ENCODE measurements around the gene DNAL4. TPM values are rescaled to one million over a fixed set of nuclear protein-coding genes. Genes with fewer than 3 reads are reported as not detected.
A peak's percentile ranks its signal among the peaks of the same experiment; 100 is the strongest.

Gene DNAL4
- total and polyA plus RNA-seq, 2 donors (not counting 1 experiment from before 2014, with no cell fraction given) = 9.9 to 10.3 TPM

GRCh38 chr22:38760477-38761201 lies 33.3 kb downstream of the DNAL4 start:
- peaks cover 4% of the 10 kb centered on the region for H3K79me2 ChIP-seq (ENCODE audit: control insufficient read depth, insufficient read depth, low read length)
- 83% methylated on average over 7 of the region's 12 CpGs for WGBS (ENCODE audit: insufficient coverage)
- no peaks in the 10 kb centered on the region for H3K36me3 ChIP-seq (replicated peaks in 1 of 2; ENCODE audit: control extremely low read depth in 1 of 2, control insufficient read depth in 1 of 2, extremely low read depth in 1 of 2, insufficient read depth in 2 of 2, low read length in 1 of 2)
- H3K4me2 ChIP-seq (replicated peaks; ENCODE audit: low read depth, low read length, poor library complexity, severe bottlenecking) = peak overlapping the region; percentile 54
- no peaks in the 10 kb centered on the region for H3K9me3 ChIP-seq (ENCODE audit: control extremely low read depth in 1 of 3, control insufficient read depth in 2 of 3, insufficient read depth in 1 of 3, low read length in 2 of 3)
- ChIA-PET POLR2A (interaction anchor here (1.4 kb wide), 2 partner anchors 10 to 14 kb away, joined by 4 read pairs; no protein-coding TSS in a partner anchor), CTCF (interaction anchor here (1.2 to 1.4 kb wide), 2 partner anchors 8 to 25 kb away, joined by 3 to 4 read pairs; no protein-coding TSS in a partner anchor)
- no peak overlapping the region for H2AFZ ChIP-seq (ENCODE audit: insufficient read depth, low read depth, low read length, poor library complexity, severe bottlenecking)
- H4K20me1 ChIP-seq (ENCODE audit: control insufficient read depth, insufficient read depth, low read length, poor library complexity, severe bottlenecking) = no peaks in the 10 kb centered on the region
- H3K9ac ChIP-seq (ENCODE audit: low read length) = peak overlapping the region; percentile 18
- peak; percentile 27 for DNase-seq
- peaks cover 39 to 54% of the 10 kb centered on the region in 2 donors for H3K4me1 ChIP-seq (ENCODE audit: control insufficient read depth in 2 of 2, insufficient read depth in 2 of 2, low read length in 2 of 2)
- intact Hi-C loops (cut with micrococcal nuclease) = no loop called here
- H3K27ac Mint-ChIP-seq = peak overlapping the region; percentile 50
- no peak overlapping the region for H3K4me3 Mint-ChIP-seq
- H3K4me3 ChIP-seq (ENCODE audit: control extremely low read depth in 1 of 5, extremely low read depth in 1 of 5, insufficient read depth in 1 of 5, low read depth in 2 of 5, low read length in 4 of 5) = no peak overlapping the region
- TF ChIP-seq, protein P1, sequence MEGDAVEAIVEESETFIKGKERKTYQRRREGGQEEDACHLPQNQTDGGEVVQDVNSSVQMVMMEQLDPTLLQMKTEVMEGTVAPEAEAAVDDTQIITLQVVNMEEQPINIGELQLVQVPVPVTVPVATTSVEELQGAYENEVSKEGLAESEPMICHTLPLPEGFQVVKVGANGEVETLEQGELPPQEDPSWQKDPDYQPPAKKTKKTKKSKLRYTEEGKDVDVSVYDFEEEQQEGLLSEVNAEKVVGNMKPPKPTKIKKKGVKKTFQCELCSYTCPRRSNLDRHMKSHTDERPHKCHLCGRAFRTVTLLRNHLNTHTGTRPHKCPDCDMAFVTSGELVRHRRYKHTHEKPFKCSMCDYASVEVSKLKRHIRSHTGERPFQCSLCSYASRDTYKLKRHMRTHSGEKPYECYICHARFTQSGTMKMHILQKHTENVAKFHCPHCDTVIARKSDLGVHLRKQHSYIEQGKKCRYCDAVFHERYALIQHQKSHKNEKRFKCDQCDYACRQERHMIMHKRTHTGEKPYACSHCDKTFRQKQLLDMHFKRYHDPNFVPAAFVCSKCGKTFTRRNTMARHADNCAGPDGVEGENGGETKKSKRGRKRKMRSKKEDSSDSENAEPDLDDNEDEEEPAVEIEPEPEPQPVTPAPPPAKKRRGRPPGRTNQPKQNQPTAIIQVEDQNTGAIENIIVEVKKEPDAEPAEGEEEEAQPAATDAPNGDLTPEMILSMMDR (IDR thresholded peaks at IDR 0.05) = no peak
- TF ChIP-seq EZH2 (IDR thresholded peaks at IDR 0.05; ENCODE audit: borderline replicate concordance, insufficient read depth, low read depth, low read length, poor library complexity, severe bottlenecking) = no peak
- H3K4me1 Mint-ChIP-seq = peaks cover 31% of the 10 kb centered on the region
- H3K9me3 Mint-ChIP-seq (ENCODE audit: insufficient read depth) = no peaks in the 10 kb centered on the region
- ATAC-seq (ENCODE audit: low read depth) = peak; percentile 34
- no peak overlapping the region for H3K27ac ChIP-seq (ENCODE audit: low read length in 2 of 2)
- no peaks in the 10 kb centered on the region for H3K27me3 ChIP-seq (replicated peaks in 1 of 4; ENCODE audit: control extremely low read depth in 1 of 4, control insufficient read depth in 3 of 4, insufficient read depth in 4 of 4, low read length in 3 of 4)
- no peaks in the 10 kb centered on the region for H3K27me3 Mint-ChIP-seq

GRCh38 chr22:38759005-38759404 lies 34.9 kb downstream of the DNAL4 start:
- H3K27ac Mint-ChIP-seq = peak overlapping the region; percentile 76

More at GRCh38 chr22:38759005-38759404, 34.9 kb downstream of the DNAL4 start:
- Histone ChIP-seq H3K9ac (ENCODE audit: low read length) (no peak overlapping the region), H3K27ac (ENCODE audit: low read length in 2 of 2) (peak overlapping the region; percentile 5 to 61), H2AFZ (ENCODE audit: insufficient read depth, low read depth, low read length, poor library complexity, severe bottlenecking) (no peak overlapping the region), H3K4me2 (replicated peaks; ENCODE audit: low read depth, low read length, poor library complexity, severe bottlenecking) (peak overlapping the region; percentile 96), H3K9me3 (ENCODE audit: control extremely low read depth in 1 of 3, control insufficient read depth in 2 of 3, insufficient read depth in 1 of 3, low read length in 2 of 3) (no peaks in the 10 kb centered on the region), H3K4me3 (ENCODE audit: control extremely low read depth in 1 of 5, extremely low read depth in 1 of 5, insufficient read depth in 1 of 5, low read depth in 2 of 5, low read length in 4 of 5) (no peak overlapping the region), H3K4me1 (ENCODE audit: control insufficient read depth in 2 of 2, insufficient read depth in 2 of 2, low read length in 2 of 2) (peaks cover 41 to 57% of the 10 kb centered on the region in 2 donors), H4K20me1 (ENCODE audit: control insufficient read depth, insufficient read depth, low read length, poor library complexity, severe bottlenecking) (no peaks in the 10 kb centered on the region), H3K27me3 (replicated peaks in 1 of 4; ENCODE audit: control extremely low read depth in 1 of 4, control insufficient read depth in 3 of 4, insufficient read depth in 4 of 4, low read length in 3 of 4) (no peaks in the 10 kb centered on the region), H3K79me2 (ENCODE audit: control insufficient read depth, insufficient read depth, low read length) (peaks cover 17% of the 10 kb centered on the region), H3K36me3 (replicated peaks in 1 of 2; ENCODE audit: control extremely low read depth in 1 of 2, control insufficient read depth in 1 of 2, extremely low read depth in 1 of 2, insufficient read depth in 2 of 2, low read length in 1 of 2) (no peaks in the 10 kb centered on the region)
- TF ChIP-seq EZH2 (IDR thresholded peaks at IDR 0.05; ENCODE audit: borderline replicate concordance, insufficient read depth, low read depth, low read length, poor library complexity, severe bottlenecking) = no peak
- TF ChIP-seq, protein P1 (IDR thresholded peaks at IDR 0.05) = no peak
- ATAC-seq (ENCODE audit: low read depth) (no peak), DNase-seq (no peak)
- Mint-ChIP-seq H3K4me3 (peak overlapping the region; percentile 64), H3K9me3 (ENCODE audit: insufficient read depth) (no peaks in the 10 kb centered on the region), H3K27me3 (no peaks in the 10 kb centered on the region), H3K4me1 (peaks cover 39% of the 10 kb centered on the region)
- CTCF ChIA-PET = interaction anchor here (0.6 to 2.1 kb wide), 9 partner anchors 9 to 1497 kb away, joined by 3 to 9 read pairs (median 3); no protein-coding TSS in a partner anchor
- POLR2A ChIA-PET = interaction anchor here (1.4 kb wide), 1 partner anchor 12 kb away, joined by 4 read pairs; no protein-coding TSS in a partner anchor
- intact Hi-C loops (cut with micrococcal nuclease) = loop anchor here (5.0 to 10.0 kb wide), 3 partner anchors 83 to 558 kb away; partner anchors contain the start of genes CBX6, NPTXR and RPL3
- WGBS (ENCODE audit: insufficient coverage) = 86% methylated on average over 7 of the region's 7 CpGs

Data from B cell (primary cell).